HG03439 (cell line): Measurements from ENCODE around the gene ITGA11.
"Not testable (repeated sequence)": the region's sequence is repeated elsewhere in the genome, so short reads cannot be mapped to it uniquely, and the experiment has no call there.

Experiments
- ATAC-seq: cut with Tn5 transposase; IDR thresholded peaks from one replicate; pipeline ENCODE4 v1.9.1; 2021; ENCODE audit warnings: mild to moderate bottlenecking, moderate library complexity; ENCODE audit not compliant: unreplicated experiment

ITGA11 gene

DNA sequence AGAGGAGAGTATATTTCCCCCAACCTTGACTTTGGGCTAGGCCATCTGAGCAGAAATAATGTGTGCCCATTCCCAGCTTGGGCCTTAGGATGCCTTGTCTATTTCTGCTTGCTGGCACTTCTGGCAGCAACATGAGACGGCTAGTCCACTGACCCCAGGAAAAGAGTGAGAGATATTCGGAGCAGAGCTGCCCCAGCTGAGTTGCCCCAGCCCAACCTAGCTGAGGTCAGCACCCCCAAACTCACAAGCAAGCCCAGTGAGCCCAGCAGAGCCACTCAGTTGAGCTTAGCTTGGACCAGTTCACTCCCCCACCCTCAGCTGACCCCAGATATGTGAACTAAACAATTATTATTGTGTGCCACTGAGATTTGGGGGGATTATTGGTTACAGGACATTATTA is 20.2 kb downstream of the ITGA11 start:
- ATAC-seq, result no peak

DNA sequence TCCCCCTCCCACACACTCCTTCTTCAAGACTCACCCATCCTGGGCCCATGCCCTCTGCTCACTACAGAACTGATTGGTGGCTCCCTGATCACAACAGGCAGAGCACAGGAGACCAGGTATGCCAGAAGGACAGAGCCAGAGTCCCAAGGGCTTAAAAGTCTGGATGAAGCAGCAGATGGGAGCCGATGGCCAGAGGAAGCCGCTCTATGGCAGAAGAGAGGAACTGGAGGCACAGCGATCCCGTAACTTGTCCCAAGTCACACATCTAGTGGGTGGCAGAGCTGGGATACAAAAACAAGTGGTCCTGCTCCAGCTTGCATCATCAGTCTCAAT is 20.7 kb downstream of the ITGA11 start:
- no peak for ATAC-seq

DNA sequence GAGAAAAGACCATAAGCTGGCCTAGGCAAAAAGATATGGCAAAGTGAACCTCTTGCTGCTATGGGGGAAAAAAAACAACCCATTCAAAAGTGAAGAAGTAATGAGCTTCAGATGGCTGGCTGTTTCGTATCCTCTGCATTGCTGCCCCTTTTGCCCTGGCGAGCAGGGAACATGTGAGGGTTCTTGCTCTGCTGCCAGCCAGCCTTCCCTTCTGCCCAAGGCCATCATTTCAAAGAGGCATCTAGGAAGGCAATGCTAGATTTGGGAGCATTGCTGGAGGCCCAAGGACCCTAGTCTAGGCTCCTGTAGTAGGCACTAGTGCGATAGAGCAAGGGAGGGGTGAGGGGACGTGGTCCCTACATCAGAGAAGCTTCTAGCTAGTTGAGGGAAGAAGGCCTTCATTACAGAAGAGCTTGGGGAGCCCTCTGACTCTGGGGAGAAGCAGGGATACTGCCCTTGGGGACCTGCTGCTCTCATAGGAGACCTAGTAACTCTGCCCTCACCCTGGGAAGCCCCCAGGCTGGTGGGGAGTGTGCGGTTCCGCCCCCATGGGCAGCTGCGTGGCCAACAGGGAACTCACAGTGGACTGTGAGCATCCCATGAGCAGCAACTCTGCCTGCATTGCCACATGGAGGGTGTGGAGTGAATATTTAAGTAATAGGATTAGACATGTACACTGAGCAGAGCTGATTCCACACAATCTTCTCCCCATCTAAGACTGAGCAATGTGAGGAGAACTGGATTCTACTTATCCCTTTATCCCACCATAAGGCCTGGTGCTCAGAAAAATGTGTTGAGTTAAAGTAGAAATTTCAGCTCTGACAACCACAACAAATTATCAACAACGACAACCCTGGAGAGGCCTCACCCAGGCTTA is 21.3 kb downstream of the ITGA11 start:
- no peak for ATAC-seq

DNA sequence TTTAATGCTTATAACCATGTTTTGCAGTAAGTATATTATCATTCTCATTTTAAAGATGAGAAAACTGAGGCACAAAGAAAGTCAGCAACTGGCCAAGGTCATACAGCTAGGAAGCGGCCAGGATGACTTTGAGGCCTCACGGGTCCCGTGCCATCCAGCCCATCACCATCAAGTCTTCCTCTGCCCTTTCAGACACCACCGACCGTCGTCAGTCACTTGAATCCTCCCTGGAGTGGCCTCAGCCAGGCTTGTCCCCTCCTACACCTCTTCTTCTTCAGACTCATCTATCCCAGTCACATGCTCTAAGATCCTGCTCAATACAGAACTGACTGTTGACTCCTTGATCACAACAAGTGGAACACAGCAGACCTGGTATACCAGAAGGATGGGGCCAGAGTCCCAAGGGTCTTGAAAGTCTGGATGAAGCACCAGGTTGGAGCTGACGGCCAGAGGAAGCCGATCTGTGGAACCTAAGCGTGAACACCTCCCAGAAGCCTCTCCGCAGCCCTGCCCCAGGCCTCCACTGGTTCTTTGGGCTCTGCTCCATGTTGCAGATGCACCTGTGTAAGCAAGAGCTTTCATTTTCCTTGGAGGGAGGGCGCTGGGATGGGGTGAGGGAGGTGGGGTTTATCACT is 22.1 kb downstream of the ITGA11 start:
- no peak for ATAC-seq

DNA sequence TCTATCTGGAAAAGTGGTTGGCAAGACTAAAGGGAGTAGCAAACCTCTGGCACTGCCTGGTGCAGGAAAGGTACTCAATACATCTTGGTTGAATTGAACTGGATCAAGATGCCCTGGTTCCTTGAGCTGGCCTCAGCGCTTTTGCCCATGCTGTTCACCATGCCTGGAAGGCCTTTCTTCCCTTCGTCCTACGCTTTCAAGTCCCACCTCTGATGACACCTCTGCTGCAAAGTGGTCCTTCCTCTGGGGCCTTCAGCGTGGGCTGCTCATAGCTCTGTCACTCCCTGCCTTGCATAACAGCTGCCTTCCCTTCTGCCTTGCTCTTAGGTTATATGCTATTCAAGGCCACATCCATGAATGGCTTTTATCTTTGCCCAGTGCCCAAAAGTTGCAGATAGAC is 23.0 kb downstream of the ITGA11 start:
- no peak for ATAC-seq

DNA sequence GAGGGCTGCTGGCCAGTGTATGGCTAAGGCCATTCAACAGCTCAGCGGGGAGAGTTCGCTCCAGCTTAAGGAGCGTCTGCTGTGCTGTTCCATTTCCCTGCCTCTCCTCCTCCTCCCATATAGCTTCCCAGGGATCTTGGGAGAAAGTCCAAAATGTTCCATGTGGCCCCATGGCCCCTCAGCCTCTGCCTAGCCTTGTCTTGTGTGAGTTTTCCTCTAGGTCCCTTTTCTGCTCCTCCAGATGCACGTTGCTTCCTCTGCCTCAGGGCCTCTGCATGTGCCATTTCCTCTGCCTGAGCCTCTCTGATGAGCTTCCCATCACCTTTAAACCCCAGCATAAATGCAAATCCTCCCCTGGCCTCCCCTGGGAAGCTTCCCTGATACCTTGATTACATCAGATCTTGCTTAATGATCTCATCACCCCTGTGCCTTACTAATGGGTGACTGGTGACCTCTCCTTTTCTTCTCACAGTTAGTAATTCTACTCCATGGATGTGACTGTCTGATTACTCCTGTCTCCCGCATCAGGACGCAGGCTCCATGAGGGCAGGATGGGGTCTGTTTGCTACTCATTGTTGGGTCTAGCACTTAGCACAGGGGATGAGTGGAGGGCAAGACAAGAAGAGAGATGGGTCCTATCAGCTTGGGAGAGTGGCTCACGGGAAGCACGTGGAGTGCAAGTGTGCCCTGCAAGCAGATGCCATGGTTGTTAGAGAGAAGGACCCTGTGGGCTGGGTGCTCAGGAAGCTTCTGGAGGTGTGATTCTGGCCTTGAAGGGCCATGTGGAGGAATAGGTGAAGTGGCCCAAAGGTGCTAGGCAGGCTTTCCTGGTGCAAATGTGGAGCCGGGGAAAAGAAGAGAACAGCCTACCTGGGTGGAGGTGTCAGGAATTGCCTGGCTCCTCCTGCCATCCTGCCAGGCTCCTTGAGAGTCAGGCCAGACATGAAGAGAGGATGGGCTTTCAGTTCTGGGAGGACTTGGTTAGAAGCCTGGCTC is 23.8 kb downstream of the ITGA11 start:
- no peak for ATAC-seq

DNA sequence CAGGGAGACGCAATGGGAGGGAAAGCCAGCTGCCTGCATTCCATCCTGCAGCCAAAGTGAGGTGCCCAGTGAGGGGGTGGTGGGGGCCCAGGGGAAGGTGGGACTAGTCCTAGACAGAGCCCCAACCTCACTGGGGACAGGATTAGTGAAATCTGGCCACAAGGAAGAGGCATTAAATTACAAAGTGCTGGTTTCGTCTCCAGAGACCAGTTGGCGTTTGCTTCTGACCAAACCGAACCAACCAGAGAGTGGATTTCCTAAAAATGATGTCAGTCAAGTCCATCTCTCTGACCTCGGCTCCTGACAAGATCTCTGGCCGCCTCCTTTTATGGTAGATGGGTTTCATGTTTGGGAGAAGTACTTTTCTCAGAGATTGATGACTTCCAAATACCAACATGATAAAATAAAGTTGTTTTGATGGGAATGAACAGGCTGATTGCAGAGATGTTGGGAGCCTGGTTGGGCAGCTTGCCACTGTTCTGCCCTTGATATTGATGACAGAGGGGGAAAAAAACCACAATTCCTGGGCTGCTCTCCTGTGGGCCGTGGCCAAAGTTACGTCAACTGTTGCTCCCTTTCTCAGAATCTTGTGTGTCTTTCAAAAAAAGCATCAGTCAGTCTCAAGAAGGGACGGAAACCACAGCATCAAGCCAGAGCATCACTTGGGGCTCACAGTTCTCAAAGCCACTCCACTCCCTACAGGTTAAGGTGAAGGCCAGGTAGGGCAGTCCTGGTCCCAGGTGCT is 24.6 kb downstream of the ITGA11 start:
- ATAC-seq, result no peak

DNA sequence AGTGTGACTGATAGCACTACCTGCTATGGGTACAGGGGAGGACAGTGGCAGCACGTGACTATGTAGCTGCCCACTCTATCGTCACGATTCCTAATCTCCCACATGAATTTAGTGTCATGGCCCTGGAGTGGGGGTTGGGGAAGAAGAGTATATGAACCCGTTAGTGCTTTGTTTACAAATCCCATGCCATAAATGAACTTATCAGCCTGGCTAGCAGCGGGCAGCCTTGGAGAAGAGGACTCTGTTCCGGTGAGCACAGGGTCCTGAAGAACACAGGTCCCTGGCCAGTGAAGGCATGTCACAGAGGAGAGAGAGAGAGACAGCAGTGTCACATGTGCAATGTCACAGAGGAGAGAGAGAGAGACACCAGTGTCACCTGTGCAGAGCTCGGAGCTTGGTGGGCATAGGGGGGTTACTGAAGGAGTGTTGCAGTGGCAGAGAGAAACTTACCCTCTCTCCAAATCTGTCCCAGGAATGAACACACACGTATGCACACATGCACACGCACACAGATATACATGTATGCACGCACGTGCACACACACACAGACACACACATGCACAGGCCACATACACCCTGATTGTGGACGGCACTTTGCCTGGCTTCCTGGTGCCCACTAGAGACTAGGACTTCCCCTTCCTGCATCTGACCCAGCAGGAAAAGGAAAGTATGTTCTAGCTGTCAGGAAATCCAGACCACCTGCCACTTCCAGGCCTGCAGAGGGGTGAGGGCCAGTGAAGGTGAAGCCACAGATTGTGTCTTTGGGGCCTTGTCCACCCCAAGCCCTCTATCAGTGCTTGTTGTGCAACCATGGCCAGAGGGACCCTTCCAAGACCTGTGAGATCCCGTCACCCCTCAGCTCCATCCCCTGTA is 26.3 kb downstream of the ITGA11 start:
- no peak for ATAC-seq

DNA sequence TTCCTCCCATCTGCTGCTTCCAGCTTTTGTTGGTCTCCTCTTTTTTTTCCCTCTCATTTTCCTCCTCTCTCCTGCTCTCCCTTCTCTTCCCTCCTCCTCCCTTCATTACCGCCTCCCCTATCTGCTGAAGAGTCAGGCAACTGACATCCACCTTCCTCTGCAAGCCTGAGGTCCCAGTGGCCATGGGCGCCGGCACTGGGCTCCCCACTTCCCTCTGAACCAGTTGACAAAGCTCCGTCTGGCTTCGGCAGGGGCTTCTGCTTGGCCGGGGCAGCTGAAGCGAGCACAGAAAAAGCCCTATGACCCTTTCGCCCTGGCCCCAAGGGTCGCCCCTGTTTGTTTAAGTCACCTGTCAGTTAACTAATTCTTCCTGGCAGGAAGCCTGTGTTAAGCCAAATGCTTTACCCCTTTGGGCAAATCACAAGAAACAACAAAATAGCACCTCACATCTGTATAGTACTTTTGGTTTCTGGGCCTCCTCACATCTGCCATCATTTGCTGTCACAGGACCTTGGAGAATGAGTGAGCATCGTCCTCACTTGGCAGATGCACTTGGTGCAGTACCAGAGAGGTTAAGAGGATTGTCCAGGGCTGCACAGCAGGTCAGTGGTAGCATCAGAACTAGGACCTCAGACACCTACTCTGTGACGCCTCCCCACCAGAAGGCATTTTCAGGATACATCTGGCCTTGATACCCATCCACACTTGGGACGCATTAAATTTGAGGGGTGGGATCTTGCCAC is 27.7 kb downstream of the ITGA11 start:
- no peak for ATAC-seq

DNA sequence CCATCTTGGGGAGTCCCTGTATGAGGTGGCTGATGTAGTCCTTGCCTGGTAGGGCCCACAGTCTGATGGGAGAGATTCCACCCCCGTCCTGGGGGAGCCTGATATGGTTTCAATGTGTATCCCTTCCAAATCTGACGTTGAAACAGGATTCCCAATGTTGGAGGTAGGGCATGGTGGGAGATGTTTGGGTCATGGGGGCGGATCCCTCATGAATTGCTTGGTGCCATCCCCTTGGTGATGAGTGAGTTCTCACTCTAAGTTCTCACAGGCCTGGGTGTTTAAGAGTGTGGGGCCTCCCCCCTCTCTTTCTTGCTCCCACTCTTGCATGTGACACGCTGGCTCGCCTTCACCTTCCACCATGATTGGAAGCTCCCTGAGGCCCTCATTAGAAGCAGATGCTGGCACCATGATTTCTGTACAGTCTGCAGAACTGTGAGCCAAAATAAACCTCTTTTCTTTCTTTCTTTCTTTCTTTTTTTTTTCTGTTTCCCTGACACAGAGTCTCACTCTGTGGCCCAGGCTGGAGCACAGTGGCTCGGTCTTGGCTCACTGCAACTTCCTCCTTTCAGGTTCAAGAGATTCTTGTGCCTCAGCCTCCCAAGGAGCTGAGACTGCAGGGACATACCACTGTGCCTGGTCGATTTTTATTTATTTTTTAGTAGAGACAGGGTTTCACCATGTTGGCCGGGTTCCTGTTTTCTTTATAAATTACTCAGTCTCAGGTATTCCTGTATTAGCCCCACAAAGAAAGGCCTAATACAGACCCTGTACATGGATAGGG is 28.6 kb downstream of the ITGA11 start:
- no peak for ATAC-seq

DNA sequence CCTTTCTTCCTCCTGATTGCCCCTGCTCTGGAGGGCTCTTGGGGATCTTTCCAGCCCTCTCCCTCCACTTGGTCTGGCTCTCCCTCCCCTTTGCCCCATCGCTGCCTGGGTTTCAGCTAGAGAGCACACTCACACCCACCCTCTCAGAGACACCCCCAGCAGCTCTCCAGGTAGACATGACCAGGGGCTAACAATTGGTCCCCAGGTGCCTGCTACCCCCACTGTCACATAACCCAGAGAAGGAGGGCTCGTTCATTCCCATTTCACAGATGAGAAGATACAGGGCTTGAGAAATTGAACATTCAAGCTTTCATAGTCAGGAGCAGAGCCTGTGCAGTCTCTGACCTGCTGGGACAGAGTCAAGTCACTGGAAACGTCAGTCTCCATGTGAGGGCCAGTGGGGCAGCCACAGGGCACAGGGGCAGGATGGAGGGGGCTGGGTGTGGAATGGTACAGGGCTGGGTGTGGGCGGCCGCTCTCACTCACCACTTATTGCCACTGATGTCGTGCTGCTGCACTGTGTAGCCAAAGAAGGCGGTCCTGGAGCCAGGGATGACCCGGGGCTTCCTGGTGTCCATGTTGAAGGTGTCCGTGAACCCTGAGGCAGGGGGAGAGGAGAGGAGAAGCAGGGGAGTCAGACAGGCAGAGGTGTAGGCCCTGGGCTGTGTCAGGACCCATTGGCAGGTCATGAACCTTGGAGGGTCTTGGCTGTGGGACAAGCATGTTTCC is 29.4 kb downstream of the ITGA11 start:
- no peak for ATAC-seq

DNA sequence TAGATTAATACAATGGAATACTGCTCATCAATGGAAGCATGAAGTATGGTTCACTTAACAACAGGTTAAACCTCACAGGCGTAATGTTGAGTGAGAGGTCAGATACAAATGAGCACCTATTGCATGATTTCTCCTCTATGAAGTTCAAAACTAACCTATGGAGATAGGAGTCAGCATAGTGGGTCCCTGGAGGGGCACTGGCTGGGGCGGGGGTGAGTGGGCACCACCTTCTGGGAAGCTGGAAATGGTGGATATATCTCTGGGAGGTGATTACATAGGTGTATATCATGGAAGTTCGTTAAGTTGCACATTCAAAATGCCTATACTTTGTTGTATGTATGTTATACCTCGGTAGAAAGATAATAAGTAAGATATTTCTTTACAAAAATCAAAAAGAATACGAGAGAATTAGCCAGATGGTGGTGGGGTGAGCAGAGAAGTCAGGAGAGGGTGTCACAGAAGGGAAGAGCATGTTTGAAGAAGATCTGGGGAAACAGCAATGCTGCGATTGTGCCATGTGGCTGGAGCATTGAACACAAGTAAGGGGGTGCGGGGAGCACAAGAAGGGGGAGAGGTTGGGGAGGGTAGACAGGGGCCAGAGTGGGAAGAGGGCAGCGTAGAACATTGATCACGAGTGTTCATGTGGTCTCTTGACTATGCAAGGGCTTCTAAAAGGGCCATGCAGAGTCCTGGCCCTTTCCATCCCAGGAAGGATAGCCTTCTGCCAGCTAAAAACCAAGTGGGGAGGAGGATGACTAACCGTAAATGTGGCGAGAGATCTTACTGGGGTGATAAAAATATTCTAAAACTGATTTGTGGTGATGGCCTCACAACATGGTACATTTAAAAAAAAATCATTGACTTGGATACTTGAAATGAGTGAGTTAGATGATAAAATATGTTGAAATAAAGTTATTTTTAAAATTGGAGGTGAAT is 30.2 kb downstream of the ITGA11 start:
- no peak for ATAC-seq

DNA sequence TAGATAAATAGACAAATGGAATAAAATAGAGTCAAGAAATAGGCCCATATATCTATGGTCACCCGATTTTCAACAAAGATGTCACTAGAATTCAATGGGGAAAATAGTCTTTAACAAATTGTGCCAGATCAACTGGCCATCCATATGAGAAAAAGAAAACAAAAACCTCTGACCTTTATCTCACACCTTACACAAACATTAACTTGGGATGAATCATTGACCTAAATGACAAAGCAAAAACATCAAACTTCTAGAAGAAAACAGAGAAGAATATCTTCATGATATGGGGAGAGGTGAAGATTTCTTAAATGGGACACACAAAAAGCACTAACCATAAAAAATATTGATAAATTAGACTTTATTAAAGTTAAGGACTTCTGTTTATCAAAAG is 31.9 kb downstream of the ITGA11 start:
- ATAC-seq, result no peak

DNA sequence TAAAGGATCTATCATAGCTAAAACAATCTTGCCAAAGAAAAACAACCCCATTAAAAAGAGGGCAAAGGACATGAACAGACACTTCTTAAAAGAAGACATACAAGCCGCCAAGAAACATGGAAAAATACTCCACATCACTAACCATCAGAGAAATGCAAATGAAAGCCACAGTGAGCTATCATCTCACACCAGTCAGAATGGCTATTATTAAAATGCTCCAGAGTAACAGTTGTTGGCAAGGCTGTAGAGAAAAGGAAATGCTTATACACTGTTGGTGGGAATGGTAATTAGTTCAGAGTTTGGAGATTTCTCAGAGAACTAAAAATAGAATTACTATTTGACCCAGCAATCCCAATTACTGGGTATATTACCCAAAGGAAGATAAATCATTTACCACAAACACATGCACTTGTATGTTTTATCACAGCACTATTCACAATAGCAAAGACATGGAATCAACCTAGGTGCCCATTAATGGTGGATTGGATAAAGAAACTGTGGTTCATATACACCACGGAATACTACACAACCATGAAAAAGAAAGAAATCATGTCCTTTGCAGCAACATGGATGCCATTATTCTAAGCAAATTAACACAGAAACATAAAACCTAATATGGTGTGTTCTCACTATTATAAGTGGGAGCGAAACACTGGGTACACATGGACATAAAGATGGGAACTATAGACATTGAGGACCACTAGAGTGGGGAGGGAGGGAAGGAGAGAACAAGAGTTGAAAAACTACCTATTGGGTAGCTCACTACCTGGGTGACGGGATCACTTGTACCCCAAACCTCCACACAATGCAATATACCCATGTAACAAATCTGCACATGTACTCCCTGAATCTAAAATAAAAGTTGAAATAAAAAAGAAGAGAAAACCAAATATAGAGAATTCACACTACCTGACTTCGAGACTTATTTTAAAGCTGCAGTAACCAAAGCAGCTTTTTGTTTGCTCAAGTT is 32.6 kb downstream of the ITGA11 start:
- no peak for ATAC-seq

DNA sequence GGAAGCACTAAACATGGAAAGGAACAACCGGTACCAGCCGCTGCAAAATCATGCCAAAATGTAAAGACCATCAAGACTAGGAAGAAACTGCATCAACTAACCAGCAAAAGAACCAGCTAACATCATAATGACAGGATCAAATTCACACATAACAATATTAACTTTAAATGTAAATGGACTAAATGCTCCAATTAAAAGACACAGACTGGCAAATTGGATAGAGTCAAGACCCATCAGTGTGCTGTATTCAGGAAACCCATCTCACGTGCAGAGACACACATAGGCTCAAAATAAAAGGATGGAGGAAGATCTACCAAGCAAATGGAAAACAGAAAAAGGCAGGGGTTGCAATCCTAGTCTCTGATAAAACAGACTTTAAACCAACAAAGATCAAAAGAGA is 34.0 kb downstream of the ITGA11 start:
- ATAC-seq, result not testable (repeated sequence)
